ENCODE results near the gene KPRP.

DNA sequence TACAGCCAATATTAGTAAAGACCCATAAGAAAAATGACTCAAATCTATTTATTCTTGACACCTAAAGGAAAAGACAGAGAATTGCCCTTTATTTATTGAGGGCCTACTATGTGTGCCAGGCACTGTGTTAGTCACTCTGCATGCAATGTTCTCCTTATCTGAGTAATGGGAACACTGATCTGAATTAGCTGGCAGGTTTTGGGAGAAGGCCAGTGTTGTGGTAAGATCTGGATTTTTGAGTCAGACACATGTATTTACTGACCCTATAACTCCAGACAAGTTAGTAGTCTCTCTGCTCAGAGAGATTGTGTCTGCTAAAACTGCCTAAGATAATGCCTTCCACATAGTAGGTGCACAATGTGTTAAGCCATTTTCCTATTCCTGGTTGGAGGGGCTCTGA is 32.6 kb upstream of the KPRP start:
- TF ChIP-seq, protein P1, sequence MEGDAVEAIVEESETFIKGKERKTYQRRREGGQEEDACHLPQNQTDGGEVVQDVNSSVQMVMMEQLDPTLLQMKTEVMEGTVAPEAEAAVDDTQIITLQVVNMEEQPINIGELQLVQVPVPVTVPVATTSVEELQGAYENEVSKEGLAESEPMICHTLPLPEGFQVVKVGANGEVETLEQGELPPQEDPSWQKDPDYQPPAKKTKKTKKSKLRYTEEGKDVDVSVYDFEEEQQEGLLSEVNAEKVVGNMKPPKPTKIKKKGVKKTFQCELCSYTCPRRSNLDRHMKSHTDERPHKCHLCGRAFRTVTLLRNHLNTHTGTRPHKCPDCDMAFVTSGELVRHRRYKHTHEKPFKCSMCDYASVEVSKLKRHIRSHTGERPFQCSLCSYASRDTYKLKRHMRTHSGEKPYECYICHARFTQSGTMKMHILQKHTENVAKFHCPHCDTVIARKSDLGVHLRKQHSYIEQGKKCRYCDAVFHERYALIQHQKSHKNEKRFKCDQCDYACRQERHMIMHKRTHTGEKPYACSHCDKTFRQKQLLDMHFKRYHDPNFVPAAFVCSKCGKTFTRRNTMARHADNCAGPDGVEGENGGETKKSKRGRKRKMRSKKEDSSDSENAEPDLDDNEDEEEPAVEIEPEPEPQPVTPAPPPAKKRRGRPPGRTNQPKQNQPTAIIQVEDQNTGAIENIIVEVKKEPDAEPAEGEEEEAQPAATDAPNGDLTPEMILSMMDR (conservative IDR thresholded peaks at IDR 0.05; ENCODE audit: low read depth, low read length): no peak
- no peak for TF ChIP-seq EZH2 (IDR thresholded peaks at IDR 0.05; ENCODE audit: low read length, unreplicated experiment)
